ENCODE data around the gene ATP6AP2.
"Not testable (repeated sequence)": the region's sequence is repeated elsewhere in the genome, so short reads cannot be mapped to it uniquely, and the experiment has no call there.

Gene ATP6AP2

DNA sequence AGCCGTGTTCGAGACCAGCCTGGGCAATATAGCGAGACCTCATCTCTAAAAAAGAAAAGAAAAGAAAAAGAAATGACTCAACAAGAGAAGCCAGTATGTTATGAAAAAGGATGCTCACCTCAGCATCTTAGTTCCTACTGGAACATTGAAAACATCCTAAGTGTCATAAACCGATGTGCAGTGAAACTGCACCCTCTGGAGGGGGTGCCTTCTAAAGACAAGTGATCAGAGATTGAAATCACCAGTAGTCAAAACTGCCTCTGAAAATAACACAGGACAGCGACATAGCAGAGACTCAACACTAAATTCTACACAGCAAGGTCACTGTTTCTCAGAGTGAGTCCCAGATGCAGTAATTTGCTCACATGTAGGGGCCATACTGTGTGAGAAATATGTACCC, 28.0 kb upstream of the ATP6AP2 start:
- peak; percentile 18 for TF ChIP-seq CTCF (conservative IDR thresholded peaks at IDR 0.05; ENCODE audit: control insufficient read depth, insufficient read depth, low read depth, low read length)
- H3K4me3 ChIP-seq (ENCODE audit: control insufficient read depth, low read depth, low read length) = no peak overlapping the region
- DNase-seq (ENCODE audit: low read depth) = peak; percentile 8

GRCh38 chrX:40558590-40558989, 22.2 kb upstream of the ATP6AP2 start:
- DNase-seq (ENCODE audit: low read depth) = no peak

DNA sequence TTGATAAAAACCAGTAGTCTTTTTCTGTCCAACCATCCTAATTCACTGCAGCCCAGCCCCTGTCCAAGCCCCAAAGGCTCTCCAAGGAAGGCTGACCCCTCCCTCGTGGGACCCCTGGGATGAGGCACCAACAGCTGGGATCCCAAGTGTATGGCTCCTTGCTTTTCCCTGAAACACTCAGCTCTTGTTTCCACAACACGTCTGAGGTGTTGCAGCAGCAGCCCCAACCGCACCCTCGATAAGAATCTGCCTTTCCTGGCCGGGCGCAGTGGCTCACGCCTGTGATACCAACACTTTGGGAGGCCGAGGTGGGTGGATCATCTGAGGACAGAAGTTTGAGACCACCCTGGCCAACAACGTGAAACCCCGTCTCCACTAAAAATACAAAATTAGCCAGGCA, 17.0 kb upstream of the ATP6AP2 start:
- TF ChIP-seq CTCF (conservative IDR thresholded peaks at IDR 0.05; ENCODE audit: control insufficient read depth, insufficient read depth, low read depth, low read length) = no peak
- no peak overlapping the region for H3K4me3 ChIP-seq (ENCODE audit: control insufficient read depth, low read depth, low read length)
- no peak for DNase-seq (ENCODE audit: low read depth)

More at GRCh38 chrX:40558590-40558989, 22.2 kb upstream of the ATP6AP2 start:
- no peak for TF ChIP-seq CTCF (conservative IDR thresholded peaks at IDR 0.05; ENCODE audit: control insufficient read depth, insufficient read depth, low read depth, low read length)
- H3K4me3 ChIP-seq (ENCODE audit: control insufficient read depth, low read depth, low read length) = no peak overlapping the region

- H3K4me3 ChIP-seq (ENCODE audit: control insufficient read depth, low read depth, low read length) = no peak overlapping the region
- TF ChIP-seq CTCF (conservative IDR thresholded peaks at IDR 0.05; ENCODE audit: control insufficient read depth, insufficient read depth, low read depth, low read length) = no peak
- DNase-seq (ENCODE audit: low read depth) = no peak
These were observed 16.3 kb upstream of the ATP6AP2 start for GRCh38 chrX:40564447-40564846.

GRCh38 chrX:40570346-40571093, 10.2 kb upstream of the ATP6AP2 start:
- no peak overlapping the region for H3K4me3 ChIP-seq (ENCODE audit: control insufficient read depth, low read depth, low read length)
- TF ChIP-seq CTCF (conservative IDR thresholded peaks at IDR 0.05; ENCODE audit: control insufficient read depth, insufficient read depth, low read depth, low read length) = no peak
- DNase-seq (ENCODE audit: low read depth) = no peak

- not testable (repeated sequence) for DNase-seq (ENCODE audit: low read depth); H3K4me3 ChIP-seq (ENCODE audit: control insufficient read depth, low read depth, low read length)
These were observed 9.6 kb upstream of the ATP6AP2 start for GRCh38 chrX:40571164-40571563.

DNA sequence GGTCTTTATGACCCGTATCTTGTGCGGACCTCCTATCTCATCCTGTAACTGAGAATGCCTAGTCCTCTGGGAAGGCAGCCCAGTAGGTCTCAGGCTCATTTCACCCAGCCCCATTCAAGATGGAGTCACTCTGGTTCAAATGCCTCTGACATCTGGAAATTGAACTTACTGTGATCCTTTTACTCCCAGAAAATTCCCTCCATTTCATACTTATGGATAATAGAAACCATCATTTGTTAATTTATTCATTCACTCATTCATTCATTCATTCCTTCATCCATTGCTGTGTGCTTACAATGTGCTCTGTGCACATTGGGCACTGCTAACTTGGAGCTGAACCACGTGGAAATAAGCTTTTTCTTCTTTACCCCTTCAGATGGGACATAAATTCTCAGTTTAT, 9.2 kb upstream of the ATP6AP2 start:
- no peak overlapping the region for H3K4me3 ChIP-seq (ENCODE audit: control insufficient read depth, low read depth, low read length)
- DNase-seq (ENCODE audit: low read depth) = no peak
- no peak for TF ChIP-seq CTCF (conservative IDR thresholded peaks at IDR 0.05; ENCODE audit: control insufficient read depth, insufficient read depth, low read depth, low read length)

Measured in fibroblast of mammary gland (primary cell).